Measurements from ENCODE around the gene MICU1. TPM values are rescaled to one million over a fixed set of nuclear protein-coding genes. Genes with fewer than 3 reads are reported as not detected.

MICU1 gene
- total RNA-seq, 1 experiment from 2014 or later, result 89.4 TPM

DNA sequence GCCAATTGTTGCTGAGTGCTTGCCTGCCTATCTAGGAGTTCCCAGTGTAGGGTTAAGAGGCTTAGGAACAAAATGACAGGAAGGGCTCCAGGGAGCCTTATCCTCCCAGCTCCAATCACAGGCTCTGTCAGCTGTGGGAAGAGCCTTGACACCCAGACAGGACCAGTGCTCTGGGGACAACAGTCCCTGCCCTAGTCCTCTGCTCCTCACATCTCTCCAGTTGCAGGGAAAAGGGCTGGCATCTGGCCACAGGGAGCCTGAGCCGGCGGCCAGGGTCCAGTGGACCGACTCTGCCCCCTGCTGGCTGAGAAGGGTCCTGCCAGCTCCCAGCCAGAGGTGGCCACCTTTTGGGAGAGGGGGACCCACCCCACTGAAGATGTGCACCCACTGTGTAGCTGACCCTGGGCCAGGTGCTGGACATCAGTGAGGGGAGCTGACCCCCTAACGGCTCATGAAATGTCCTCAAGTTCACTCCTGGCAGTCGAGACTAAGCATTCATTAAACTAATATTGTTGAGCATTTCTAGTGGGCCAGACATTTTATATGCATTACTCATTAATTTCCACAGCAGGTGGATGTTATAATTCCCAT is 288.7 kb downstream of the MICU1 start:
- Mint-ChIP-seq H3K27ac (ENCODE audit: unreplicated experiment) (no peak overlapping the region), H3K36me3 (ENCODE audit: insufficient read depth, unreplicated experiment) (peaks cover 87% of the 10 kb centered on the region), H3K4me3 (ENCODE audit: low read depth, unreplicated experiment) (no peak overlapping the region), H3K9me3 (ENCODE audit: low read depth, unreplicated experiment) (no peaks in the 10 kb centered on the region), H3K27me3 (ENCODE audit: unreplicated experiment) (no peaks in the 10 kb centered on the region), H3K4me1 (ENCODE audit: low read depth, unreplicated experiment) (peaks cover 64% of the 10 kb centered on the region)
- TF ChIP-seq, protein P1, sequence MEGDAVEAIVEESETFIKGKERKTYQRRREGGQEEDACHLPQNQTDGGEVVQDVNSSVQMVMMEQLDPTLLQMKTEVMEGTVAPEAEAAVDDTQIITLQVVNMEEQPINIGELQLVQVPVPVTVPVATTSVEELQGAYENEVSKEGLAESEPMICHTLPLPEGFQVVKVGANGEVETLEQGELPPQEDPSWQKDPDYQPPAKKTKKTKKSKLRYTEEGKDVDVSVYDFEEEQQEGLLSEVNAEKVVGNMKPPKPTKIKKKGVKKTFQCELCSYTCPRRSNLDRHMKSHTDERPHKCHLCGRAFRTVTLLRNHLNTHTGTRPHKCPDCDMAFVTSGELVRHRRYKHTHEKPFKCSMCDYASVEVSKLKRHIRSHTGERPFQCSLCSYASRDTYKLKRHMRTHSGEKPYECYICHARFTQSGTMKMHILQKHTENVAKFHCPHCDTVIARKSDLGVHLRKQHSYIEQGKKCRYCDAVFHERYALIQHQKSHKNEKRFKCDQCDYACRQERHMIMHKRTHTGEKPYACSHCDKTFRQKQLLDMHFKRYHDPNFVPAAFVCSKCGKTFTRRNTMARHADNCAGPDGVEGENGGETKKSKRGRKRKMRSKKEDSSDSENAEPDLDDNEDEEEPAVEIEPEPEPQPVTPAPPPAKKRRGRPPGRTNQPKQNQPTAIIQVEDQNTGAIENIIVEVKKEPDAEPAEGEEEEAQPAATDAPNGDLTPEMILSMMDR (IDR thresholded peaks at IDR 0.05; ENCODE audit: unreplicated experiment), result peak; percentile 97
- peak; percentile 92 for DNase-seq
- intact Hi-C loops (cut with micrococcal nuclease; ENCODE audit: unreplicated experiment), result loop anchor here (2.0 to 10.0 kb wide), 5 partner anchors 92 to 440 kb away; no protein-coding TSS in a partner anchor
- no TSS peak for BruUV-seq (replicated peaks)
- CTCF ChIA-PET, result interaction anchor here (0.6 to 2.1 kb wide), 9 partner anchors 62 to 441 kb away, joined by 3 to 12 read pairs (median 4); no protein-coding TSS in a partner anchor

DNA sequence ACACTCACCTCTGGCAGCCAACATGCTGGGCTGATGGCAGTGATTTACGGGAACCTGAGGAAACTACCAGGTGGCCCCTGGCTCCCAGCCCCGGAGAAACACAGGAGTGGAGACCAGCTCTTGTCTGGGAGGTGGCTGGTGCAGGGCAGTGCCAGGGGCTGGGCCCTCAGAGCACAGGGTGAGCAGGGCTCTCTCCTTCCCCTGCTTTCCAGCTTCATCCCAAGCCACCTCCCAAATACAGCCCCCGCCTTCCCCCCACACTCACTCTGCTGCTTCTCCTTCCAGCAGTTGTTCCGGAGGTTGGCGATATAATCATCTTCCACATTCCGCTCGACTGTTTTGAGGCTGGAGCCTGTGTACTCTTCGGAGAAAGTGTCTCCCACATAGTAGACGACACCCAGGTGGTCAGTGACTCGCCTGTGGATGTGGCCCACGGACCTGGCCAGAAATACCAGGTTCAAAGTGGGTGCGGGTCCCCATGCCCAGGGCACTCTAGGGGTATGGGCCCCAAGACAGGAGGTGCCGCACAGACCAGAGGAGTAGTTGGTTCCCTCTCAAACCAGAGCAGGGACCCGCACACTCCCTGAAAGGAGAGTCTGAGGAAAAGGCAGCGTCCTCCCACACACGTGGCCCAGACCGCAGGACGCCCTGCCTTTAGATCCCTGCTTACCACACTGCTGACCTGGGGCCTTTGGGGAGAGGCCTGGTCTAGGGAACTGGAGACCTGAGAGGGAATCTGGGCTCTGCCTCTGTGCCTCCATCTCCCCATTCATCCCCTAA is 289.4 kb downstream of the MICU1 start:
- peaks cover 92% of the 10 kb centered on the region for H3K36me3 Mint-ChIP-seq (ENCODE audit: insufficient read depth, unreplicated experiment)
- no peaks in the 10 kb centered on the region for H3K27me3 Mint-ChIP-seq (ENCODE audit: unreplicated experiment)
- H3K4me1 Mint-ChIP-seq (ENCODE audit: low read depth, unreplicated experiment), result peaks cover 70% of the 10 kb centered on the region
- CTCF ChIA-PET, result interaction anchor here (0.6 to 2.1 kb wide), 9 partner anchors 28 to 440 kb away, joined by 3 to 12 read pairs (median 4); no protein-coding TSS in a partner anchor
- H3K27ac Mint-ChIP-seq (ENCODE audit: unreplicated experiment), result peak overlapping the region; percentile 91
- no TSS peak for BruUV-seq (replicated peaks)
- TF ChIP-seq, protein P1 (IDR thresholded peaks at IDR 0.05; ENCODE audit: unreplicated experiment), result no peak
- no peaks in the 10 kb centered on the region for H3K9me3 Mint-ChIP-seq (ENCODE audit: low read depth, unreplicated experiment)
- intact Hi-C loops (cut with micrococcal nuclease; ENCODE audit: unreplicated experiment), result loop anchor here (2.0 to 10.0 kb wide), 5 partner anchors 92 to 439 kb away; no protein-coding TSS in a partner anchor
- H3K4me3 Mint-ChIP-seq (ENCODE audit: low read depth, unreplicated experiment), result no peak overlapping the region
- no peak for DNase-seq

- H3K36me3 Mint-ChIP-seq (ENCODE audit: insufficient read depth, unreplicated experiment), result peaks cover 91% of the 10 kb centered on the region
- no peaks in the 10 kb centered on the region for H3K27me3 Mint-ChIP-seq (ENCODE audit: unreplicated experiment)
- peak; percentile 57 for DNase-seq
- H3K27ac Mint-ChIP-seq (ENCODE audit: unreplicated experiment), result peak overlapping the region; percentile 91
- peaks cover 70% of the 10 kb centered on the region for H3K4me1 Mint-ChIP-seq (ENCODE audit: low read depth, unreplicated experiment)
- intact Hi-C loops (cut with micrococcal nuclease; ENCODE audit: unreplicated experiment), result loop anchor here (2.0 to 10.0 kb wide), 6 partner anchors 91 to 438 kb away; no protein-coding TSS in a partner anchor
- CTCF ChIA-PET, result interaction anchor here (0.7 to 2.1 kb wide), 6 partner anchors 27 to 287 kb away, joined by 3 to 12 read pairs (median 4); partner anchors contain the start of gene DDIT4
- TF ChIP-seq, protein P1 (IDR thresholded peaks at IDR 0.05; ENCODE audit: unreplicated experiment), result peak; percentile 4
- H3K9me3 Mint-ChIP-seq (ENCODE audit: low read depth, unreplicated experiment), result no peaks in the 10 kb centered on the region
- H3K4me3 Mint-ChIP-seq (ENCODE audit: low read depth, unreplicated experiment), result peak overlapping the region; percentile 38
- BruUV-seq (replicated peaks), result no TSS peak
Measured at GRCh38 chr10:72335394-72336258, 290.3 kb downstream of the MICU1 start.

Measured in Calu3 (cell line).